C4-2B (cell line): ENCODE data around the gene RCOR1.

Source experiments
- H3K27ac ChIP-seq: fragments of 450-650 bp; 2 replicates; pipeline ENCODE4 v1.5.1; 2017
- ZFX ChIP-seq: fragments of 450-650 bp; IDR thresholded peaks from 2 replicates; pipeline ENCODE4 v1.6.1; 2017
- TF ChIP-seq, protein P1 (sequence below): fragments of 450-650 bp; conservative IDR thresholded peaks from 2 replicates; pipeline ENCODE4 v1.5.1; 2017; ENCODE audit warnings: mild to moderate bottlenecking

The RCOR1 gene

DNA sequence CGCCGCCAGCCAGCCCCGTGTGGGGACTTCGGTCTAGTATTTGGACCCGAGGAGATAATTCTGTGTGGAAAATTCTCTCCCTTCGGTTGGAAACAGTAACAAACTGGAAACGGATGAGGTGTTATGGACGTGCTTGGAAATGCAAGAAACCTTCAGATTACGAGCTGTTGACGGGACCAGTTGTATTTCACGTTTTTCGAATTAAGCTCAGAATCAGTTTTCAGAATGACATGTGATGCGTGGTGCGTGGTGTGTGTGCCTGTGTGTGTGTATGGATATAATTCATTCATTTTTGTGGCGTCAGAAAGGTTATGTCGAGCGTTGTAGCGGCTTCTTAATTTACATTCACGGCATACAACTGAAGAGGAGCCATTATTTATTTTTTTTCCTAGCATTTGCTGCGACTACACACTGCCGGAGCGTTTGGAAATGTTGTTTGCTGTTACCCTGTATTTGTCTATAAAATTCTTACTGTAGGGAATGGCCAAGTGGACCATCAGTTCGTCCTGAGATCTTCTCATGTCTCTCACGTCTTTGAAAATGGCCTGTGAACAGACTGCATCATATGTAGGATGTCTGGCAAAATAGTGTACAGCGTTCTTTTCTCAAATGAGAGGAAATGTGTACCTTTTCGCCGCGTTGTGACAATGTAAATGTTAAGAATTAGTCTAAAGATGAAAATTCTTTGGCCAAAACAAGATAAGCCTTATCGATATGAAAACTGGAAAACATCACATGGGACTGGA lies 186.1 kb downstream of the RCOR1 start:
- TF ChIP-seq ZFX, result no peak
- TF ChIP-seq, protein P1, sequence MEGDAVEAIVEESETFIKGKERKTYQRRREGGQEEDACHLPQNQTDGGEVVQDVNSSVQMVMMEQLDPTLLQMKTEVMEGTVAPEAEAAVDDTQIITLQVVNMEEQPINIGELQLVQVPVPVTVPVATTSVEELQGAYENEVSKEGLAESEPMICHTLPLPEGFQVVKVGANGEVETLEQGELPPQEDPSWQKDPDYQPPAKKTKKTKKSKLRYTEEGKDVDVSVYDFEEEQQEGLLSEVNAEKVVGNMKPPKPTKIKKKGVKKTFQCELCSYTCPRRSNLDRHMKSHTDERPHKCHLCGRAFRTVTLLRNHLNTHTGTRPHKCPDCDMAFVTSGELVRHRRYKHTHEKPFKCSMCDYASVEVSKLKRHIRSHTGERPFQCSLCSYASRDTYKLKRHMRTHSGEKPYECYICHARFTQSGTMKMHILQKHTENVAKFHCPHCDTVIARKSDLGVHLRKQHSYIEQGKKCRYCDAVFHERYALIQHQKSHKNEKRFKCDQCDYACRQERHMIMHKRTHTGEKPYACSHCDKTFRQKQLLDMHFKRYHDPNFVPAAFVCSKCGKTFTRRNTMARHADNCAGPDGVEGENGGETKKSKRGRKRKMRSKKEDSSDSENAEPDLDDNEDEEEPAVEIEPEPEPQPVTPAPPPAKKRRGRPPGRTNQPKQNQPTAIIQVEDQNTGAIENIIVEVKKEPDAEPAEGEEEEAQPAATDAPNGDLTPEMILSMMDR, result no peak
- peak overlapping the region; percentile 75 for H3K27ac ChIP-seq

GRCh38 chr14:102779084-102779462 lies 186.6 kb downstream of the RCOR1 start:
- TF ChIP-seq ZFX, result no peak
- TF ChIP-seq, protein P1, result no peak
- no peak overlapping the region for H3K27ac ChIP-seq

- no peak for TF ChIP-seq ZFX
- TF ChIP-seq, protein P1, result no peak
- H3K27ac ChIP-seq, result no peak overlapping the region
Measured at GRCh38 chr14:102779574-102780315, 187.3 kb downstream of the RCOR1 start.
